Glutamatergic neuron (in vitro differentiated cells): ENCODE results near the gene PRICKLE2. TPM values are rescaled to one million over a fixed set of nuclear protein-coding genes. Genes with fewer than 3 reads are reported as not detected.

Source experiments
- DNase-seq: peaks from one replicate; pipeline ENCODE4 v3.0.0; 2022
- H3K27ac Mint-ChIP-seq: one replicate; pipeline ENCODE4 v1.8.0; 2020; ENCODE audit warnings: mild to moderate bottlenecking, mixed read lengths, inconsistent platforms; ENCODE audit not compliant: unreplicated experiment
- H3K27me3 Mint-ChIP-seq: one replicate; pipeline ENCODE4 v1.8.0; 2020; ENCODE audit warnings: mild to moderate bottlenecking, moderate library complexity, mixed read lengths, inconsistent platforms; ENCODE audit not compliant: unreplicated experiment
- H3K36me3 Mint-ChIP-seq: one replicate; pipeline ENCODE4 v1.8.0; 2020; ENCODE audit warnings: mild to moderate bottlenecking, mixed read lengths, inconsistent platforms; ENCODE audit not compliant: unreplicated experiment
- H3K4me1 Mint-ChIP-seq: one replicate; pipeline ENCODE4 v1.8.0; 2020; ENCODE audit warnings: mild to moderate bottlenecking, low read depth, mixed read lengths, inconsistent platforms; ENCODE audit not compliant: unreplicated experiment
- H3K4me3 Mint-ChIP-seq: one replicate; pipeline ENCODE4 v1.8.0; 2020; ENCODE audit warnings: mild to moderate bottlenecking, mixed read lengths, inconsistent platforms; ENCODE audit not compliant: unreplicated experiment
- H3K9me3 Mint-ChIP-seq: one replicate; pipeline ENCODE4 v1.8.0; 2020; ENCODE audit warnings: mild to moderate bottlenecking, moderate library complexity, mixed read lengths, inconsistent platforms; ENCODE audit not compliant: unreplicated experiment
- total RNA-seq: library from RNA; stranded (reverse); fragmentation: NEBNext Ultra II Directional; extraction: Animal tissue kit (Norgen Biotek cat#: 25700); gene quantifications from one replicate; pipeline ENCODE4 v1.2.1, GENCODE V29; 2021; ENCODE audit not compliant: unreplicated experiment
- TF ChIP-seq, protein P1 (sequence below): fragments of 200-600 bp; sonication (generic); IDR thresholded peaks from one replicate; pipeline ENCODE4 v1.5.0; 2021; ENCODE audit not compliant: partially characterized antibody, unreplicated experiment

Gene PRICKLE2
- total RNA-seq, 1 donor from 2014 or later: 18.9 TPM

DNA sequence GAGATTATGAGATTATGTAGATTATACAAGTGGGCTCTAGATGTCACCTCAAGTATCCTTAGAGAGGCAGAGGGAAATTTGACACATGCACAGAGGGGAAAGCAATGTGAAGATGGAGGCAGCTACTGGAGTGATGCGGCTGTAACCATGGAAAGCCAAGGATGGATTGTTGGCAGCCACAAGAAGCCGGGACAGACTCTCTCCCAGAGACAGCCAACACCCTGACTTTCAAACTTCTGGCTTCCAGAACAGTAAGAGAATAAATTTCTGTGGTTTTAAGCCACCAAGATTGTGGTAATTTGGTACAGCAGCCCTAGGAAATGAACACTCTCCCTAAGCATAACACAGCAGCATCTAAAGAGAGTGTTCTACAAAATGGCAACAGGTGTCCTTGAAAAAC, 34.4 kb upstream of the PRICKLE2 start:
- H3K4me1 Mint-ChIP-seq: peaks cover 6% of the 10 kb centered on the region
- TF ChIP-seq, protein P1, sequence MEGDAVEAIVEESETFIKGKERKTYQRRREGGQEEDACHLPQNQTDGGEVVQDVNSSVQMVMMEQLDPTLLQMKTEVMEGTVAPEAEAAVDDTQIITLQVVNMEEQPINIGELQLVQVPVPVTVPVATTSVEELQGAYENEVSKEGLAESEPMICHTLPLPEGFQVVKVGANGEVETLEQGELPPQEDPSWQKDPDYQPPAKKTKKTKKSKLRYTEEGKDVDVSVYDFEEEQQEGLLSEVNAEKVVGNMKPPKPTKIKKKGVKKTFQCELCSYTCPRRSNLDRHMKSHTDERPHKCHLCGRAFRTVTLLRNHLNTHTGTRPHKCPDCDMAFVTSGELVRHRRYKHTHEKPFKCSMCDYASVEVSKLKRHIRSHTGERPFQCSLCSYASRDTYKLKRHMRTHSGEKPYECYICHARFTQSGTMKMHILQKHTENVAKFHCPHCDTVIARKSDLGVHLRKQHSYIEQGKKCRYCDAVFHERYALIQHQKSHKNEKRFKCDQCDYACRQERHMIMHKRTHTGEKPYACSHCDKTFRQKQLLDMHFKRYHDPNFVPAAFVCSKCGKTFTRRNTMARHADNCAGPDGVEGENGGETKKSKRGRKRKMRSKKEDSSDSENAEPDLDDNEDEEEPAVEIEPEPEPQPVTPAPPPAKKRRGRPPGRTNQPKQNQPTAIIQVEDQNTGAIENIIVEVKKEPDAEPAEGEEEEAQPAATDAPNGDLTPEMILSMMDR: no peak
- no peaks in the 10 kb centered on the region for H3K36me3 Mint-ChIP-seq
- H3K4me3 Mint-ChIP-seq: no peak overlapping the region
- H3K27me3 Mint-ChIP-seq: no peaks in the 10 kb centered on the region
- H3K27ac Mint-ChIP-seq: no peak overlapping the region
- no peaks in the 10 kb centered on the region for H3K9me3 Mint-ChIP-seq
- DNase-seq: no peak

GRCh38 chr3:64257100-64257755, 32.0 kb upstream of the PRICKLE2 start:
- Mint-ChIP-seq H3K4me3 (no peak overlapping the region), H3K27ac (no peak overlapping the region), H3K27me3 (no peaks in the 10 kb centered on the region), H3K4me1 (peaks cover 9% of the 10 kb centered on the region), H3K36me3 (no peaks in the 10 kb centered on the region), H3K9me3 (no peaks in the 10 kb centered on the region)
- DNase-seq: no peak
- TF ChIP-seq, protein P1: no peak

- Mint-ChIP-seq H3K4me3 (no peak overlapping the region), H3K27me3 (no peaks in the 10 kb centered on the region), H3K9me3 (no peaks in the 10 kb centered on the region), H3K36me3 (no peaks in the 10 kb centered on the region), H3K27ac (peak overlapping the region; percentile 41), H3K4me1 (peaks cover 9% of the 10 kb centered on the region)
- TF ChIP-seq, protein P1: no peak
- no peak for DNase-seq
Measured at GRCh38 chr3:64255741-64256340, 30.6 kb upstream of the PRICKLE2 start.

DNA sequence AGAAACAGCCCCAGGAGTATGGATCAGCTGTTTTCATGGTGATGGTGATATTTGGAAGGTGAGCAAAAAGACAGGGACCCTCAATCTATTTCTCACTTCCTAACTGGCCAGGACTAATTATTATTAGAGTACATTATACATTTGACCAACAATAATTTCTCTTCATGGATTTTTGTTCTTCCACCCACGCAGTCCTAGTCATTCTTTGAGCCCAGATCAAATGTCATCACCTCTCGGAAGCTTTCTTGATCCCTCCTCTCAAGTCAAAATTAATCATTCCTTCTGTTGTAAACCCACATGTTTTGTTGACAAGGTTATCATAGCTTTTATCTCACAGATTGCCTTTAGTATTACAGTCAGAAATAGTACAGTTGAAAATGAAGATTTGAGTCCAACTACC, 29.2 kb upstream of the PRICKLE2 start:
- no peak overlapping the region for H3K4me3 Mint-ChIP-seq
- peaks cover 9% of the 10 kb centered on the region for H3K4me1 Mint-ChIP-seq
- no peak overlapping the region for H3K27ac Mint-ChIP-seq
- no peaks in the 10 kb centered on the region for H3K27me3 Mint-ChIP-seq
- H3K9me3 Mint-ChIP-seq: no peaks in the 10 kb centered on the region
- TF ChIP-seq, protein P1: no peak
- DNase-seq: no peak
- no peaks in the 10 kb centered on the region for H3K36me3 Mint-ChIP-seq

GRCh38 chr3:64253689-64254088, 28.4 kb upstream of the PRICKLE2 start:
- DNase-seq: no peak
- H3K36me3 Mint-ChIP-seq: no peaks in the 10 kb centered on the region
- no peak overlapping the region for H3K4me3 Mint-ChIP-seq
- peaks cover 9% of the 10 kb centered on the region for H3K4me1 Mint-ChIP-seq
- H3K27ac Mint-ChIP-seq: no peak overlapping the region
- no peaks in the 10 kb centered on the region for H3K27me3 Mint-ChIP-seq
- no peaks in the 10 kb centered on the region for H3K9me3 Mint-ChIP-seq
- TF ChIP-seq, protein P1: no peak
